HL-60 (cell line): ENCODE measurements around the gene ANKRD53.

Source experiments
- DNase-seq, 2 experiments: peaks; one replicate each; pipeline ENCODE4 v3.0.0-alpha.2; 2010 to 2020; ENCODE audit warnings: low read depth in 1 of 2, low spot score in 1 of 2
- H3K27ac ChIP-seq: fragments of 250-450 bp; sonication (Bioruptor Pico); replicated peaks from 2 replicates; pipeline ENCODE4 v1.5.1; 2020; ENCODE audit warnings: mild to moderate bottlenecking, moderate library complexity
- H3K27me3 ChIP-seq: fragments of 250-450 bp; sonication (Bioruptor Pico); 2 replicates; pipeline ENCODE4 v1.5.1; 2021; ENCODE audit warnings: mild to moderate bottlenecking, moderate library complexity; ENCODE audit not compliant: insufficient read depth, poor library complexity, severe bottlenecking
- H3K4me3 ChIP-seq: replicated peaks from 2 replicates; pipeline ENCODE4 v1.5.1; 2011; ENCODE audit warnings: mild to moderate bottlenecking, control low read depth, low read length; ENCODE audit not compliant: insufficient read depth
- CTCF ChIP-seq: IDR thresholded peaks from one replicate; pipeline ENCODE4 v1.5.1; 2011; ENCODE audit warnings: low read length, control low read depth, inconsistent platforms; ENCODE audit not compliant: insufficient read depth
- GABPA ChIP-seq: IDR thresholded peaks from 2 replicates; pipeline ENCODE4 v1.6.1; 2012; ENCODE audit warnings: low read depth
- POLR2AphosphoS5 ChIP-seq: IDR thresholded peaks from 2 replicates; pipeline ENCODE4 v1.6.1; 2012; ENCODE audit warnings: low read depth
- REST ChIP-seq: IDR thresholded peaks from 2 replicates; pipeline ENCODE4 v1.6.1; 2012; ENCODE audit warnings: low read depth; ENCODE audit not compliant: insufficient replicate concordance
- SPI1 ChIP-seq: IDR thresholded peaks from 2 replicates; pipeline ENCODE4 v1.6.1; 2012; ENCODE audit warnings: low read depth, mild to moderate bottlenecking, borderline replicate concordance

Gene ANKRD53

GRCh38 chr2:70977605-70978205, 725 bp upstream of the ANKRD53 start:
- DNase-seq = no peak
- peaks cover 2% of the 10 kb centered on the region for H3K27me3 ChIP-seq
- TF ChIP-seq GABPA (no peak), REST (no peak), CTCF (no peak), SPI1 (no peak), POLR2AphosphoS5 (no peak)
- H3K4me3 ChIP-seq = no peak overlapping the region
- no peak overlapping the region for H3K27ac ChIP-seq

GRCh38 chr2:70979180-70979488, 704 bp downstream of the ANKRD53 start:
- Histone ChIP-seq H3K4me3 (no peak overlapping the region), H3K27ac (no peak overlapping the region), H3K27me3 (no peaks in the 10 kb centered on the region)
- DNase-seq = no peak
- TF ChIP-seq GABPA = no peak
- no peak for TF ChIP-seq SPI1
- TF ChIP-seq CTCF = no peak
- no peak for TF ChIP-seq REST
- TF ChIP-seq POLR2AphosphoS5 = no peak

- H3K27ac ChIP-seq = no peak overlapping the region
- DNase-seq = no peak
- H3K4me3 ChIP-seq = no peak overlapping the region
- H3K27me3 ChIP-seq = no peaks in the 10 kb centered on the region
- TF ChIP-seq GABPA (no peak), POLR2AphosphoS5 (no peak), SPI1 (no peak), REST (no peak), CTCF (no peak)
Observed at GRCh38 chr2:70979626-70980025, 1.2 kb downstream of the ANKRD53 start.
